Prostate gland (tissue), 2 donors: ENCODE measurements around the gene ABCE1.

Source experiments
- POLR2A ChIP-seq: fragments of 450-650 bp; IDR thresholded peaks from one replicate; pipeline ENCODE4 v1.6.1; 2016; ENCODE audit warnings: antibody characterized with exemption, mild to moderate bottlenecking
- POLR2AphosphoS5 ChIP-seq: sonication (generic); formaldehyde crosslinking; IDR thresholded peaks from one replicate; pipeline ENCODE4 v1.6.1; 2017; ENCODE audit warnings: antibody characterized with exemption
- TF ChIP-seq, protein P1 (sequence below), 4 experiments: fragments of 200-600 bp in 2 of 4; fragments of 450-650 bp in 2 of 4; sonication (generic) in 2 of 4; IDR thresholded peaks; 1 replicate in 3 of 4; 2 replicates in 1 of 4; pipeline ENCODE4 v1.5.1; 2016 to 2019; ENCODE audit warnings: antibody characterized with exemption in 4 of 4, mild to moderate bottlenecking in 2 of 4, moderate library complexity in 2 of 4

DNA sequence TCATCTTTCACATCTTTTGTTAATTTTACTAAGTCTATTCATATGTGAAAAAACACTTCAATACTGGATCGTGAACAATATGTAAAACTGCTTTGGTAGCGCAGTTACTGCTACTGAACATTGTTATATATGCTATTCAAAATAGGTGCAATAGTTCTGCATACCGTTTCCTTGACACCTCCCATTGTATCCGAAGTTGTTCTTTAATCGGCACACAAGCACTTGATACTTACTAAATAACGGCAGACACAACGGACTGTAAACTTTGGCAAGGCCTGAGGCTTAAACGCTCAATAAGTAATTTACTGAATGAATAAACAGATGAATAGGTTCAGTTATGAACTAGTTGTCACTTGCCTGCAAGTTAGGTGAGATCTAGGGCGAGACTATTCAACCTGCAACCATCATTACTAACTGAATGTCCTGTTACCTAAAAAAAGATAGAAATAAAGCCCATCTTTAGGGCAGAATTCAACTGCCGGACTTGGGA, 735 bp upstream of the ABCE1 start:
- no peak for TF ChIP-seq POLR2AphosphoS5
- TF ChIP-seq, protein P1, sequence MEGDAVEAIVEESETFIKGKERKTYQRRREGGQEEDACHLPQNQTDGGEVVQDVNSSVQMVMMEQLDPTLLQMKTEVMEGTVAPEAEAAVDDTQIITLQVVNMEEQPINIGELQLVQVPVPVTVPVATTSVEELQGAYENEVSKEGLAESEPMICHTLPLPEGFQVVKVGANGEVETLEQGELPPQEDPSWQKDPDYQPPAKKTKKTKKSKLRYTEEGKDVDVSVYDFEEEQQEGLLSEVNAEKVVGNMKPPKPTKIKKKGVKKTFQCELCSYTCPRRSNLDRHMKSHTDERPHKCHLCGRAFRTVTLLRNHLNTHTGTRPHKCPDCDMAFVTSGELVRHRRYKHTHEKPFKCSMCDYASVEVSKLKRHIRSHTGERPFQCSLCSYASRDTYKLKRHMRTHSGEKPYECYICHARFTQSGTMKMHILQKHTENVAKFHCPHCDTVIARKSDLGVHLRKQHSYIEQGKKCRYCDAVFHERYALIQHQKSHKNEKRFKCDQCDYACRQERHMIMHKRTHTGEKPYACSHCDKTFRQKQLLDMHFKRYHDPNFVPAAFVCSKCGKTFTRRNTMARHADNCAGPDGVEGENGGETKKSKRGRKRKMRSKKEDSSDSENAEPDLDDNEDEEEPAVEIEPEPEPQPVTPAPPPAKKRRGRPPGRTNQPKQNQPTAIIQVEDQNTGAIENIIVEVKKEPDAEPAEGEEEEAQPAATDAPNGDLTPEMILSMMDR (IDR thresholded peaks at IDR 0.05) = no peak
- TF ChIP-seq POLR2A = no peak
